Mesendoderm (in vitro differentiated cells): ENCODE data around the gene SMIM24.

ENCODE experiments used
- DNase-seq: peaks from one replicate; pipeline ENCODE4 v3.0.0; 2013
- H2AK5ac ChIP-seq: 2 replicates; pipeline ENCODE4 v1.6.1; 2013; ENCODE audit warnings: low read length, inconsistent platforms
- H2BK120ac ChIP-seq: 2 replicates; pipeline ENCODE4 v1.6.1; 2013; ENCODE audit warnings: low read depth, mild to moderate bottlenecking, low read length, moderate library complexity, mixed read lengths
- H2BK15ac ChIP-seq: replicated peaks from 2 replicates; pipeline ENCODE4 v1.6.1; 2013; ENCODE audit warnings: low read depth, mild to moderate bottlenecking, moderate library complexity
- H2BK5ac ChIP-seq: 2 replicates; pipeline ENCODE4 v1.6.1; 2013; ENCODE audit warnings: low read length, inconsistent platforms
- H3K18ac ChIP-seq: 2 replicates; pipeline ENCODE4 v1.6.1; 2013; ENCODE audit warnings: mild to moderate bottlenecking, low read length, mixed read lengths
- H3K23ac ChIP-seq: one replicate; pipeline ENCODE4 v1.6.1; 2013; ENCODE audit warnings: low read length
- H3K27ac ChIP-seq: 2 replicates; pipeline ENCODE4 v1.5.1; 2013; ENCODE audit warnings: low read depth, mild to moderate bottlenecking, inconsistent platforms, low read length, moderate library complexity
- H3K27me3 ChIP-seq: 2 replicates; pipeline ENCODE4 v1.6.1; 2013; ENCODE audit warnings: low read length, control low read depth, mild to moderate bottlenecking, inconsistent platforms; ENCODE audit not compliant: insufficient read depth, poor library complexity
- H3K36me3 ChIP-seq: 2 replicates; pipeline ENCODE4 v1.6.1; 2013; ENCODE audit warnings: low read length, inconsistent platforms; ENCODE audit not compliant: control insufficient read depth, insufficient read depth
- H3K4ac ChIP-seq: one replicate; pipeline ENCODE4 v1.6.1; 2013; ENCODE audit warnings: low read depth, mild to moderate bottlenecking, low read length, moderate library complexity
- H3K4me1 ChIP-seq: 2 replicates; pipeline ENCODE4 v1.6.1; 2013; ENCODE audit warnings: low read depth, low read length, inconsistent platforms; ENCODE audit not compliant: control insufficient read depth
- H3K4me2 ChIP-seq: 2 replicates; pipeline ENCODE4 v1.6.1; 2013; ENCODE audit warnings: low read length
- H3K4me3 ChIP-seq: 2 replicates; pipeline ENCODE4 v1.5.1; 2013; ENCODE audit warnings: mild to moderate bottlenecking, low read length
- H3K56ac ChIP-seq: one replicate; pipeline ENCODE4 v1.6.1; 2013; ENCODE audit warnings: low read length
- H3K79me1 ChIP-seq: 2 replicates; pipeline ENCODE4 v1.6.1; 2013; ENCODE audit warnings: low read length, inconsistent platforms
- H3K79me2 ChIP-seq: 2 replicates; pipeline ENCODE4 v1.6.1; 2013; ENCODE audit warnings: mild to moderate bottlenecking, low read length; ENCODE audit not compliant: control insufficient read depth, insufficient read depth
- H3K9ac ChIP-seq: 2 replicates; pipeline ENCODE4 v1.6.1; 2013; ENCODE audit warnings: low read length, inconsistent platforms
- H4K5ac ChIP-seq: one replicate; pipeline ENCODE4 v1.6.1; 2013; ENCODE audit warnings: low read length
- H4K8ac ChIP-seq: one replicate; pipeline ENCODE4 v1.6.1; 2013; ENCODE audit warnings: low read depth, mild to moderate bottlenecking, control low read depth, low read length, moderate library complexity
- WGBS: extraction: QIAGEN DNeasy Blood & Tissue Kit; methylation state at CpG from one replicate; pipeline ENCODE4 v1.1.7; 2013; ENCODE audit warnings: low lambda C conversion rate, missing lambda C conversion rate; ENCODE audit not compliant: insufficient coverage; ENCODE audit errors: extremely low coverage; 5-methylcytosine and 5-hydroxymethylcytosine counted together

Gene SMIM24

DNA sequence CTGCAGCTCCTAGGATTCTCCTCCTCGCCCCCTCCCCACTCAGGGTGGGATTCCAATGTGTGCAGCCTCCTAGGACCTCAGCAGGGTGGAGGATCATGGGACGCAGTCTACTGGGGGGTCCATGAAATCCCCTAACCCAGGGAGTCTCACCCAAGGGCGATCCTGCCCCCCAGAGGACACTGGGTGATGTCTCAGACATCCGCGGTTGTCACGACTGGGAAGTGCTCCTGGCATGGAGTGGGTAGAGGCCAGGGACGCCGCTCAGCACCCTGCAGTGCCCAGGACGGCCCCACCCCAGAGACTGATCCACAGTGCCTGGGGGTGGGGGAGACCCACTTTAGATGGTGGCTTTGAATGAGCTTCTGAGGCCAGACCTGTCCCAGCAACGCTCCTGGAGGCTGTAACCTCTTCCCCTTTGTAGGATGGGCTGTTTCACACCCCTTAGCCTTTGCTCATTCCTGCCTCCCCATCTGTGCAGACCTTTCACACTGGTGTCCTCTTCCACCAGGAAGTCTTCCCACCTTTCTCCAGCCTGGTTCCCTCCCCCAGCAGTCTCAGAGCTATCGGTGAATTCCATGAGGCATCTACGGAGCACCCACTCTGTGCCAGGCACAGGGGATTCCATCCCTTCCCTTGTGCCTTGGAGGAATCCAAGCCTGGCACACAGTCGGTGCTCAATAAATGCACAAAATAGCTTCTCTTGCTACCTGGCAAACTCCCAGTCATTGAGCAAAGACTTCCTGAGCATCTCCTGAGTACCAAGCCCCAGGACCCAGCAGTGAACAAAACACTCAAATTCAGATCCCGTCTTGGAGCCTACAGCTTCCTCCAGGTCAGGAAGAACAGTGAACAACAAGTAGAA is 10.5 kb downstream of the SMIM24 start:
- Histone ChIP-seq H4K8ac (no peak overlapping the region), H3K27ac (no peak overlapping the region), H3K4me1 (no peaks in the 10 kb centered on the region), H3K79me1 (no peaks in the 10 kb centered on the region), H3K23ac (no peak overlapping the region), H3K36me3 (no peaks in the 10 kb centered on the region), H3K4me2 (no peak overlapping the region), H3K4me3 (no peak overlapping the region), H4K5ac (no peak overlapping the region), H3K56ac (peak overlapping the region; percentile 19), H3K9ac (no peak overlapping the region), H2BK5ac (no peak overlapping the region), H2AK5ac (no peak overlapping the region), H2BK120ac (no peak overlapping the region), H3K79me2 (no peaks in the 10 kb centered on the region), H2BK15ac (no peak overlapping the region), H3K4ac (no peak overlapping the region), H3K27me3 (no peaks in the 10 kb centered on the region), H3K18ac (no peak overlapping the region)
- WGBS, result no CpG with 5 or more reads among the region's 14 CpGs
- DNase-seq, result no peak

DNA sequence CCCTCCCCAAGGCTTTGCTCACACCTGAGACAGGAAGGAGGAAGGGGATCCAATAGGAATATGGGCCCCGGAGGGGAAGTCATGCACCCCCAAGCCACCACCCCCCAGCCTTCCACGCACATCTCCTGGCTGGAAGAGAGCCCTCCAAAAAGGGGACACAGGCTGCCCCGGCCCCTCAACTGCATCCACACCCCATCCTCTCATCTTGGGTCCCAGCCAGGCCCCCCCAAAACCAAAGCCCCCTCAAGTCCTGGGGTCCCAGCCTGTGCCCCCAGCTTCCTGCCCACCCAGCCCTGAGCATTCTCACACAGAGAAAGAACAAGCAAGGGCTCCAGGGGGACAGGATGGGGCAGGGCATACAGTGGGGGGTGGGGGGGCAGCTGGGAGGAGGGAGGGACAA is 12.1 kb downstream of the SMIM24 start:
- H3K27ac ChIP-seq, result no peak overlapping the region
- H3K4me1 ChIP-seq, result no peaks in the 10 kb centered on the region
- DNase-seq, result no peak
- H4K5ac ChIP-seq, result no peak overlapping the region
- no peak overlapping the region for H2AK5ac ChIP-seq
- no CpG with 5 or more reads among the region's 3 CpGs for WGBS
- H3K4me2 ChIP-seq, result no peak overlapping the region
- H3K23ac ChIP-seq, result no peak overlapping the region
- no peak overlapping the region for H2BK120ac ChIP-seq
- no peak overlapping the region for H4K8ac ChIP-seq
- no peaks in the 10 kb centered on the region for H3K27me3 ChIP-seq
- no peak overlapping the region for H3K9ac ChIP-seq
- no peak overlapping the region for H3K18ac ChIP-seq
- no peak overlapping the region for H2BK15ac ChIP-seq
- H3K79me2 ChIP-seq, result no peaks in the 10 kb centered on the region
- no peak overlapping the region for H3K4me3 ChIP-seq
- no peaks in the 10 kb centered on the region for H3K36me3 ChIP-seq
- no peak overlapping the region for H3K56ac ChIP-seq
- H2BK5ac ChIP-seq, result no peak overlapping the region
- H3K79me1 ChIP-seq, result no peaks in the 10 kb centered on the region
- H3K4ac ChIP-seq, result no peak overlapping the region

DNA sequence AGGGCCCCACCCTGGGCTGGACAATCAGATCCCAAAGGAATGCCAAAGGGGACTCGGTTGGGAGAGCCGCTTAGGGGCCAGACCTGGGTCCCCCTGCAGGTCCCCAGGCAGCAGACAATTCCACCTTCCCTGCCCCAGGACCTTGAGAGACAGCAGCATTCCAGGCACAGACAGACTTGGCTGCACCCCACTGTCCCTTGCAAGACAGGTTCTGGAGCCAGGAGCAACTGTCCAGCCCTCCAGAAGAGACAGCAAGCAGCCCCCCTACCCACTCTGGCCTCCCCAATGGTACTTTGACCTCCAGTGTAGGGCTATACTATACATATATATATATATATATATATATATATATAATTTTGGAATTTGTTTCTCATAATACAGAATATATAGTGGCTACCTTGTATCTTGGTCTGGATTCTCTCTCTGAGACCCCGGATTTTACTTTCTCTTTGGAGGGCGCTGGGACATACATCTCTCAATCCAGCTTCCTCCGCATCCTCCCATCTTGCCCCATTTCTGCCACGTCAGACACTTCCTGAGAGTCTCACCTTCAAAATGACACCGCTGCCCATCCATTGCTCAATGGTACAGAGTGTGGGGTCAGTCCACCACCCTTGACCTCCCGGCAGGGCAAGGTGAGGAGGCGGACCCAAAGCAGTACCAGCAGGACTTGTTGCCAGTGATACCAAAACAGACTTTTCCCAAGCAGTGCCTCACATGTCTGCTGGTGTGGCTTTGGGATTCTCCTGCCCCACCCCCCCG is 12.7 kb downstream of the SMIM24 start:
- Histone ChIP-seq H3K27me3 (no peaks in the 10 kb centered on the region), H2BK5ac (no peak overlapping the region), H3K79me1 (no peaks in the 10 kb centered on the region), H3K27ac (no peak overlapping the region), H4K5ac (no peak overlapping the region), H3K23ac (no peak overlapping the region), H3K79me2 (no peaks in the 10 kb centered on the region), H3K4ac (no peak overlapping the region), H3K56ac (no peak overlapping the region), H2BK120ac (no peak overlapping the region), H3K18ac (no peak overlapping the region), H3K36me3 (no peaks in the 10 kb centered on the region), H2AK5ac (no peak overlapping the region), H3K4me3 (no peak overlapping the region), H2BK15ac (no peak overlapping the region), H3K9ac (no peak overlapping the region), H3K4me1 (no peaks in the 10 kb centered on the region), H3K4me2 (no peak overlapping the region), H4K8ac (no peak overlapping the region)
- no CpG with 5 or more reads among the region's 10 CpGs for WGBS
- no peak for DNase-seq

DNA sequence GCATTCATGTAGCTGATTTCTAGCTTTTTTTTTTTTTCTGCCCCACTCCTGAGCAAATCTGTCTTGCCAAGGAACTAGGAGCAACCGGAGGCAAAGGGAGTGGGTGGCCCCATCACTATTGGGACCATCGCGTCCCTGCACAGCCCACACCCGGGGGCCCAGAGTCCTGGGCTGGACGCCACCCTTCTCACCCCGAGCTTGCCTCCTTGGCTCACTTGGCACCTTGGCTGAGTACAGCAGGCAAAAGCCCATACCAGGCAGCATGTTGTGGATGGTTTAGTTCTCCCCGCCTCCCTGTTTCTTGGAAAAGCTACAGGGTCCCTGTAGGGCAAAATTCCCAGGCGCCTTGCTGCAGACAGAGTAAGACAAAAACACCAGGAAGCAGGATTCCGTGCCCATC is 13.7 kb downstream of the SMIM24 start:
- Histone ChIP-seq H2AK5ac (no peak overlapping the region), H2BK15ac (no peak overlapping the region)
- no CpG with 5 or more reads among the region's 9 CpGs for WGBS

DNA sequence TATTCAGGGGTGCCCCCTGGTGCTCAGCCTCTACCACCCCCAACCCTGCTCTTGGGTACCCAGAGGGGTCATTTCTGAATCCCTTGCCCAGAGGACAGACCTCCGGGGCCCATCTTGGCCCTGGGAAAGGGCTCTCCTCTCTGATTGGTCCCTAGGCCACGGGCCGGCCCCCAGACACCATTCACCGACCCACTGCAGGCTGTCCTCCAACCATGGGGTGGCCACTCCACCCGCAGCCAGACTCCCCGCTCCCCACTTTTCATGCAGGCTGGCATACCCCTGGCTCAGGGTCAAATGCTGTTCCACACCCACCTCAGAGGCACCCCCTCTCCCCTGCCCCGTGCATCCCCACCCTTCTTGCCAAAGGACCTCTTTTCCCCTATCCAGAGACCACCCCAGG is 14.8 kb downstream of the SMIM24 start:
- Histone ChIP-seq H2BK5ac (no peak overlapping the region), H4K8ac (no peak overlapping the region), H3K4me2 (no peak overlapping the region), H4K5ac (no peak overlapping the region), H3K27ac (no peak overlapping the region), H3K56ac (peak overlapping the region; percentile 67), H3K79me2 (no peaks in the 10 kb centered on the region), H3K4ac (no peak overlapping the region), H3K27me3 (no peaks in the 10 kb centered on the region), H3K79me1 (no peaks in the 10 kb centered on the region), H3K23ac (no peak overlapping the region), H3K4me1 (no peaks in the 10 kb centered on the region), H2BK15ac (no peak overlapping the region), H3K4me3 (no peak overlapping the region), H2AK5ac (no peak overlapping the region), H3K36me3 (no peaks in the 10 kb centered on the region), H3K18ac (peak overlapping the region; percentile 94), H2BK120ac (no peak overlapping the region), H3K9ac (no peak overlapping the region)
- DNase-seq, result no peak
- no CpG with 5 or more reads among the region's 7 CpGs for WGBS

More for the DNA sequence above, 13.7 kb downstream of the SMIM24 start:
- H3K56ac ChIP-seq, result no peak overlapping the region
- no peaks in the 10 kb centered on the region for H3K27me3 ChIP-seq
- no peaks in the 10 kb centered on the region for H3K4me1 ChIP-seq
- H3K9ac ChIP-seq, result no peak overlapping the region
- H3K79me1 ChIP-seq, result no peaks in the 10 kb centered on the region
- H3K18ac ChIP-seq, result no peak overlapping the region
- H3K23ac ChIP-seq, result no peak overlapping the region
- no peak overlapping the region for H4K5ac ChIP-seq
- H4K8ac ChIP-seq, result no peak overlapping the region
- no peak overlapping the region for H3K27ac ChIP-seq
- no peak overlapping the region for H3K4ac ChIP-seq
- no peaks in the 10 kb centered on the region for H3K36me3 ChIP-seq
- DNase-seq, result no peak
- no peaks in the 10 kb centered on the region for H3K79me2 ChIP-seq
- H3K4me2 ChIP-seq, result no peak overlapping the region
- no peak overlapping the region for H2BK120ac ChIP-seq
- no peak overlapping the region for H2BK5ac ChIP-seq
- H3K4me3 ChIP-seq, result no peak overlapping the region
